Activated CD4-positive, CD25-positive, alpha-beta regulatory T cell treated with anti-CD3 and anti-CD28 coated beads, Interleukin-2, amount 50 U/mL, for 16 hours (primary cell): ENCODE results near the gene MAMDC2.

Experiments used
- DNase-seq: peaks from one replicate; pipeline ENCODE4 v3.0.0-alpha.2; 2020; ENCODE audit warnings: low read depth, low spot score

The MAMDC2 gene

DNA sequence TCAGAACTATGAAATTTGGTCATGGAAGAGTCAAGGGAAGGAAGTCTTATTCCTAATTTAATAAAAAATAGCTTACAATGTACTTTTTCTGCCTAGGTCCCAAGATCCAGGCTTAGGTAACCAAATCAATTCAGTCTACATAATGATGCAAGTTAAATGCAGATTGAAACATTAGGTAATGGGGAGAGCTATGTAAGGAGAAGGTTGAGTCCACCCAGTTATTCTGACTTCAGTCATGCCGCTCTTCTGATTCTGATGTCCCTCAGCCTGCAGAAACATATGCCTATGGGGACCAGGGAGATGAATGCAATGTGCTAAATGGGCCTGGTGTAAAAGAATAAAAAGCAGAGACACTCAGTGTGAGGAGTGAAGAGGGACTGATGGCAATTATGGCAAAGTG is 63.9 kb downstream of the MAMDC2 start:
- no peak for DNase-seq

DNA sequence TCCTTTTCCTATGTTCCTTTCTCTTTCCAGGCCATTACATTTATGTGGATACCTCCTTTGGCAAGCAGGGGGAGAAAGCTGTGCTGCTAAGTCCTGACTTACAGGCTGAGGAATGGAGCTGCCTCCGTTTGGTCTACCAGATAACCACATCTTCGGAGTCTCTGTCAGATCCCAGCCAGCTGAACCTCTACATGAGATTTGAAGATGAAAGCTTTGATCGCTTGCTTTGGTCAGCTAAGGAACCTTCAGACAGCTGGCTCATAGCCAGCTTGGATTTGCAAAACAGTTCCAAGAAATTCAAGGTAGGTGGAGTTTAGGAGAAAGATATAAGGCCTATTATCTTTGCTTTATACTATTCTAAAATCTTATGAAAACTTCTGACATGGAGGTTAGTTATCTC is 64.5 kb downstream of the MAMDC2 start:
- DNase-seq = no peak

- no peak for DNase-seq
Observed at GRCh38 chr9:70110194-70111041, 66.8 kb downstream of the MAMDC2 start.

DNA sequence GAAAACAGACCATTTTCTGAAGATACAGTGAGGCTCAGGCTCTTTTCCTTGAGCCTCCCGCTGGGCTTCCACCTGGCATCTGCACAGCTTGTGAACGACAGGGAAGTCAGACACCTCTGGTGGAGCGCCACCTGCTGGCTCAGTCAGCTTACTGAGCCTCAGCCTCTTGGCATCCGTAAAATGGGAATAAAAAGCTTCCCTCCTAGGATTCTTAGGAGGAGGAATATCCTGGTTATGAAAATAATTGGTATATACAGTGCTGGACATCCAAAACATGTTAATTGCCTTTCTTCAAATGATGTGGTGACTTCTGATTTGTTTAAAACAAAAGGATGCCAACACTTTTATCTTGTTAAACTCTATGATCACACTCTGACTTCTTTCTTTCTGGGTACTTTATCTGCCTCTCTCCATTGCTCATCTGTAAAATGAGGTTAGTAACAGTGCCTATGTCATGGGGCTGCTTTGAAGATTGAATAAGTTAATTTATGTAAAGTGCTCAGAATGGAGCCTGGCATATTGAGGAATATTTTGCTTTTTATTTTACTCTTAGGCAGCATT is 67.5 kb downstream of the MAMDC2 start:
- peak; percentile 8 for DNase-seq

- DNase-seq = no peak
Observed at GRCh38 chr9:70111641-70112236, 68.1 kb downstream of the MAMDC2 start.

GRCh38 chr9:70112981-70113380 is 69.3 kb downstream of the MAMDC2 start:
- no peak for DNase-seq

DNA sequence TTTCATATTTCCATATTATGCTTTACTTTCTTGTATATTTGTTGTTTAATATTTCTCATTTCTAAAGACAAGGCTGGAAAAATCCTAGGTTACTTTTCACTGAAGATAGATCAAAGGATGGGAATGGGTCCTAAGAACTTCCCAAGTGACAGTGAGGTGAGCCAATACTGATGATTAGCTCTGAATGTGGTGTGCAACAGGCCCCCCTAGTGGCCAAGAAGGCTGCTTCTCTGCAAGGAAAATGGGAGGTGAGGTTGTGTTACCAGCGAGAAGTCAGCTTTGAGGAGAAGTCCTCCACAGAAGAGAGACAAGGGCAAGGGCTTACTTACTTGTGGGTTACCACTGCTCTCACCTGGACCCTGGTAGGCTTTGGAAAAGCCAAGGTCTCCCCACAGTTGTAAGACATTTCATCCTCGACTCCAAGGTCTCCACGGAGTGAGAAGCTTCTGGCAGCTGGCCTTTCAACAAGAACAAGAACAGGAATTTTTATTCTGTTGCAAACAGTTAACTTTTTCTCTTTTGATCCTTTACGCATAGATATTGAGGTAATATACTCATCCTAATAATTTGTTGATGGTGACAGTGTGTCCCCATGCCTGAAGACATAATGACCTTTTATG is 69.9 kb downstream of the MAMDC2 start:
- no peak for DNase-seq

DNA sequence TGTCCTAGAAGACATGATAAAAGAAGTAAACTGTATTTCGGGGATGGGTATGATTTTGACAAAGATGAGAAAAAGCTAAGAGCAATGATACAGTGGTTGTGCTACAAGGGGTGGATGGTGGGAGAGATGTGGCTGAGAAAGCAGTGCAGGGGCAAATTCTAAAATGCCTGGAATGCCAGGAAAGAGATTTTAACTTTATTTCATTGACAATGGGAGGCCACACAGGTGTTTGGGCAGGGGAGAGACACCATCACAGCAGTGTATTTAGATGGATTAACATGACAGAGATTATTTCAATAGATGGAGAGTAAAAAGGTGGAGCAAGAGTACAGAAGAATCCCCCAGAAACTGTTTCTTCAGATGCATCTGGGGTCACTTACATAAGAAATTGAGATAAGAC is 71.2 kb downstream of the MAMDC2 start:
- DNase-seq = no peak

- no peak for DNase-seq
Observed at GRCh38 chr9:70117835-70118319, 74.2 kb downstream of the MAMDC2 start.

DNA sequence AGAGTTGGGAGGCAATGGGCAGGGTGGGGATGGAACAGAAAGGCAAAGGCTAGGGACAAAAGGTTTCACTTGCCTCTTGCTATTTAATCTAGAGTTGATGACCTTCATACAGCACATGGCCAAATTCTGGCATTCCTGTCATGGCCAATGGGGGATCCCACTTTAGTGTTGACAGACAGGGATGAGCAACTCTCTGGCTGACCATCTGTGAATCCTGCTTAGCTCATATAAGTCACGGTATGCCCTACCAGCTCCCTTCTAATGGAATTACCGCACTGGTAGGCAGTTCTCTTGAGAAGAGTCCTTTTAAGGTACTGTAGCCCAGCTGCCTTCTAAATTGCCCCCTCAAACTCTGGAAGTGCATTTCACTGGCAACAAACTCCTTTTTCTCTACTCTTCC is 76.1 kb downstream of the MAMDC2 start:
- no peak for DNase-seq

- DNase-seq = no peak
Observed at GRCh38 chr9:70120834-70121510, 77.3 kb downstream of the MAMDC2 start.

DNA sequence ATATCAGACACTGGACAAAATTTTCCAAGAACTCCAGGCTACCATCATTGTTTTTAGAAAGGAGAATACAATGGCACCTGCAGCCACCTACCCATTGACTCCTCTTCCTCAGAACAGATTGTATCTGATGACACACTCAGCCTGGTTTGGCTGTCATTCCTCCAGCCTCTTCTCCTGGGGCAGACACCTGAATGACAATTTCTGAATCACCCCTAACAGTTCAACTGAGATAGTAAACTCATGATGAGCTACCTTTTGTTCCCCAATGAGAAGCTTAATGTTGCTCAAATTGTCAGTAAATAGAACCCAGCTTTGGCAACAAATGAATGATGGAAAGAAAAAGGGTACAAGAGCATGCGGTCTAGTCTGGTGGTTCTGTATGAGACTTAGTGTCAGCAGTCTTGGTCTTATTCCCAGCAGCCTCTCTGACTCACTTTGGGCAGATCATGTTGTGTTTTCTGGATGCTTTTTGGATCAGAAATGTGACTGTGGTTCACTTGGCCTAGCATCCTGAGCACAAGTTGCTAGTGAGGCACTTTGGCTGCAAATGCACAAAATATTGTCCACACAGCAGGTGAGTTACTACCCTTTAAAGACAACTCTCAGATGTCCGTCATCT is 78.3 kb downstream of the MAMDC2 start:
- DNase-seq = no peak

- no peak for DNase-seq
Observed at GRCh38 chr9:70123695-70124094, 80.0 kb downstream of the MAMDC2 start.

DNA sequence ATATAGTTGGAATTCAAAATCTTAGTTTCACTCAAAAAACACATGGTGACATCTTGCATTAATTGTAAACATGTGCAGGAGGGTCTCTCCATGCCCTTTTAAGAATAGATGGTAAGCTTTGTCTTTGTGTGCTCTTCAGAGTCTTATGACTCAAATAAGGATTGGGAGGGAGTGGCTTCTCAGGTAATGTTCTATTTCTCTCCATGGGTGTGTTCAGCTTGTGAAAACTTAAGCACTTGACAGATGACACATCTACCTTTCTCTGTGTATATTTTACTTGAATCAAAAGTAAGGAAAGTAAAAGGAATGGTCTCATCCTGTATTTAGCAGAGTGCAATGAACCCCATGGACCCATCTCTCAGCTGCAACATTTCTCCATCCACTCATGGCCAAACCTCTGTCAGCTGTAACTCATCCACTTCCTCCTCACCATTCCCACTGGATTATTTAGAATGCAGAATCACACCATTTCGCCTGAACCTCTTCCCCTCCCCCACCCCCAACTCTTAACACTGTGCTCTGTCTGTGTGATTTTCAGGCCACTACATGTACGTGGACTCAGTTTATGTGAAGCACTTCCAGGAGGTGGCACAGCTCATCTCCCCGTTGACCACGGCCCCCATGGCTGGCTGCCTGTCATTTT is 82.1 kb downstream of the MAMDC2 start:
- DNase-seq = no peak

DNA sequence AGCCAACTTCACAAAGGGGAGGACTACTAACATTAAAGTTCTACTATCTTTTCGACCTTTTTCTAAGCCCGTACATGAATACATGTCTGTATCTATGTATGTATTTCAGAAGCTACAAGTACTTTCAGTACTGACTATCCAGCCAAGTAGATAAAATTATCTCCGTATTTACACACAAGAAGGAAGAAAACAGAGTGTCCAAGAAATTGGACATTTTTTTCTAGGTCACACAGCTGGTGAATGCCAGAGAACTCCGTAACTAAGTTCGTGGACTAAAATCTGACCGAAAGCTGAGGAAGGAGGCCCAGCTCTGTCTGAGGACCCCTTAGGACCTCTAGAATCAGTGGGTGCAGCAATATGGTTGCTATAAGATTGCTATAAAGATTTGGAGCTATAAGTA is 83.4 kb downstream of the MAMDC2 start:
- DNase-seq = no peak

GRCh38 chr9:70127540-70128416 is 84.1 kb downstream of the MAMDC2 start:
- no peak for DNase-seq

DNA sequence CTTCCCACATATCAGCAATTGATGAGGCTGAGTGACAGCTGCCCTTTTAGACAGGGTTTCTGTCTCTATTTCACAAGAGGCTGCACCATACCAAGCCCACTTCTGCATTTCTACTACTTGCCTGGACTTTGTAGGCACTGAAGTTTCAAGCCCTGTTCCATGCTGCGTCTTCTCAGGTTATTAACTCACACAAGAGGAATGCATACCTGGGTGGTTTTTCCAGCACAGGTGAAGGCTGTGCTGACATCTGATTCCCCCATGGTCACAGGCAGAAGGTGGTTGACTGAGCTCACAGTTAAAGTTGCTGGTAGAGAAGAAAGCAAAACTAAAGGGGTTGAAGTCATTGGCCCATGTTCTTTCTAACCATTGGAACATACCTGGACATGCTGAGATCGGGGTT is 86.6 kb downstream of the MAMDC2 start:
- DNase-seq = no peak

GRCh38 chr9:70131296-70131695 is 87.6 kb downstream of the MAMDC2 start:
- no peak for DNase-seq

DNA sequence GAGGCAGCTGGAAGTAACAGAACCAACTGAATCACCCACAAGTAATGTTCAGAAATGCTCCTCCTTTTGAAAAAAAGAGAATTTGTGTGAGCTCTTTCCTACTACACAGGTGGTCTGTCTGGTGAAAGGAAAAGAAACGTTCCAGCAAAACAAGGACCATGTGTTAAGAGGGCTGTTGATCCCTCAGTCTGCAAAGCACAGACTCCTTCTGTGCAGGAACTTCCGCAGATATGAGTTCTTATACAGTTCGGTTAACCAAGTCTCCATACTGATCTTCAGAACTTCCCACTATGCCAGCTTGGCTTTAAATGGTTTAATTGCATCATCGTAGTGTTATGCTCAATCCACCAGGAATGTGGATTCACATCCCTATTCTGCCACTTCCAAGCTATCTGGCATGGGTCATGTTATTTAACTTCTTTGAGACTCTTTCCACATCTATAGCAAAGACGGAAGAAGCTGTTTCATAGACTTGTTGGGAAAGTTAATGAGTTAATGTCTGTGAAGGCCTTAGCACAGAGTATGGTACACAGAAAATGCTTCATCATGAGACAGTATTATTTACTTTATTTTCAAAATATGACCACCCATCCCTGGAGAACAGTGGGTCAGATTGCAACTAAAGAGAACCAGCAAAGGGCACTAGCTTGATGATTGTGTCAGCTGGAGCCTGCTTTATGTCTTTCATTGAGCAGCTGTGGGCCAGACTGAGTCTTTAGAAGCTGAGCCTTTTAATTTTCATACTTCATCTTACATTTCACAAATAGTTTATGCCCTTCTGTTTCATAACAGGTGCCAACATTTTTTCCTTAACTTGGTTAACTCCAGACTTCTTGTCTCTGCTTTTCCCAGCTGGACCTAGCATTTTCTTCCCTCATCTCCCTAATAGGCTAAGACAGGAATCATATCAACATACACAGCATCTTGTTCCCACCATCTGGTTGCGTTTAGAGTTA is 89.9 kb downstream of the MAMDC2 start:
- DNase-seq = no peak
